ENCODE results near the gene NES. TPM values are rescaled to one million over a fixed set of nuclear protein-coding genes. Genes with fewer than 3 reads are reported as not detected.

Gene NES
- total RNA-seq, 2 donors from 2014 or later: 5.3 to 8.1 TPM

DNA sequence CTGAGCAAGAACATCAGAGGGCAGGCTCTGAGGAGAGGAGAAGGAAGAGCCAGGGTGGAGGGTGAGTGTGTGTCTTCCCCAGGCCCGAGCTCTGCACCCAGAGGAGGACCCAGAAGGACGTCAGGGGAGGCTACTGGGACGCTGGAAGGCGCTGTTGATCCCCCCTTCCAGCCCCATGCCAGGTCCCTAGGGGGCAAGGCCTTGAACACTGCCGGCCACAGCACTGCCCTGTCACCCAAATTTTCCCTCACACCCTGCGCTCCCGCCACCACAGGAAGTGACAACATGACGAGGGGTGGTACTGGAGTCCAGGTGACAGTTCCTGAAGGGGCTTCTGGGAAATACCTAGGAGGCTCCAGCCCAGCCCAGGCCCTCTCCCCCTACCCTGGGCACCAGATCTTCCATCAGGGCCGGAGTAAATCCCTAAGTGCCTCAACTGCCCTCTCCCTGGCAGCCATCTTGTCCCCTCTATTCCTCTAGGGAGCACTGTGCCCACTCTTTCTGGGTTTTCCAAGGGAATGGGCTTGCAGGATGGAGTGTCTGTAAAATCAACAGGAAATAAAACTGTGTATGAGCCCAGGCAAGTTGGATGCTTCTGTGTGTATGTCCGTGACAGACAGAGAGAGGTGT, 18.1 kb downstream of the NES start:
- peaks cover 27% of the 10 kb centered on the region for H3K4me1 ChIP-seq
- H3K9ac ChIP-seq (ENCODE audit: low read depth in 2 of 2, low read length in 2 of 2): peak overlapping the region in 1 of 2 donors; percentile 30
- DNase-seq: no peak
- no peaks in the 10 kb centered on the region for H3K9me3 ChIP-seq
- peak overlapping the region; percentile 26 for H3K27ac ChIP-seq
- TF ChIP-seq, protein P1, sequence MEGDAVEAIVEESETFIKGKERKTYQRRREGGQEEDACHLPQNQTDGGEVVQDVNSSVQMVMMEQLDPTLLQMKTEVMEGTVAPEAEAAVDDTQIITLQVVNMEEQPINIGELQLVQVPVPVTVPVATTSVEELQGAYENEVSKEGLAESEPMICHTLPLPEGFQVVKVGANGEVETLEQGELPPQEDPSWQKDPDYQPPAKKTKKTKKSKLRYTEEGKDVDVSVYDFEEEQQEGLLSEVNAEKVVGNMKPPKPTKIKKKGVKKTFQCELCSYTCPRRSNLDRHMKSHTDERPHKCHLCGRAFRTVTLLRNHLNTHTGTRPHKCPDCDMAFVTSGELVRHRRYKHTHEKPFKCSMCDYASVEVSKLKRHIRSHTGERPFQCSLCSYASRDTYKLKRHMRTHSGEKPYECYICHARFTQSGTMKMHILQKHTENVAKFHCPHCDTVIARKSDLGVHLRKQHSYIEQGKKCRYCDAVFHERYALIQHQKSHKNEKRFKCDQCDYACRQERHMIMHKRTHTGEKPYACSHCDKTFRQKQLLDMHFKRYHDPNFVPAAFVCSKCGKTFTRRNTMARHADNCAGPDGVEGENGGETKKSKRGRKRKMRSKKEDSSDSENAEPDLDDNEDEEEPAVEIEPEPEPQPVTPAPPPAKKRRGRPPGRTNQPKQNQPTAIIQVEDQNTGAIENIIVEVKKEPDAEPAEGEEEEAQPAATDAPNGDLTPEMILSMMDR (IDR thresholded peaks at IDR 0.05): no peak
- H3K27me3 ChIP-seq: no peaks in the 10 kb centered on the region
- intact Hi-C loops (cut with DNase I): loop anchor here (2.0 kb wide), 2 partner anchors 20 to 30 kb away; no protein-coding TSS in a partner anchor
- H3K36me3 ChIP-seq: no peaks in the 10 kb centered on the region
- no peak overlapping the region for H3K4me3 ChIP-seq

DNA sequence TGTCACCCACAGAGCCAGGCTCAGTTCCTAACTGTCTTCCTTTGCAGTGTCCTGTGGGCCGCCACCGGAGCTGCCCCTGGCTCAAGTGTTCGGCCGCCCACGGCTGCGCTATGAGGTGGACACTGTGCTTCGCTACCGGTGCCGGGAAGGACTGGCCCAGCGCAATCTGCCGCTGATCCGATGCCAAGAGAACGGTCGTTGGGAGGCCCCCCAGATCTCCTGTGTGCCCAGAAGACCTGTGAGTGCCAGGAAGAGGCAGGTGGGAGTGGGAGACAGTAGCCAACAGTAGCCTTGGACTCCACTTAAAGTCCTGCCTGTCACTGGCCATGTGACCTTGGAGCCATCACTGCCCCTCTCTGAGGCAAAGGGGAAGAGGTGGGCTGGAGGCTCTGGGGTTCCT, 18.7 kb downstream of the NES start:
- Histone ChIP-seq H3K4me3 (no peak overlapping the region), H3K4me1 (peaks cover 27% of the 10 kb centered on the region), H3K27me3 (no peaks in the 10 kb centered on the region), H3K9me3 (no peaks in the 10 kb centered on the region), H3K36me3 (no peaks in the 10 kb centered on the region), H3K9ac (ENCODE audit: low read depth in 2 of 2, low read length in 2 of 2) (no peak overlapping the region), H3K27ac (no peak overlapping the region)
- intact Hi-C loops (cut with DNase I): loop anchor here (2.0 kb wide), 2 partner anchors 20 to 30 kb away; no protein-coding TSS in a partner anchor
- no peak for DNase-seq
- TF ChIP-seq, protein P1 (IDR thresholded peaks at IDR 0.05): no peak

DNA sequence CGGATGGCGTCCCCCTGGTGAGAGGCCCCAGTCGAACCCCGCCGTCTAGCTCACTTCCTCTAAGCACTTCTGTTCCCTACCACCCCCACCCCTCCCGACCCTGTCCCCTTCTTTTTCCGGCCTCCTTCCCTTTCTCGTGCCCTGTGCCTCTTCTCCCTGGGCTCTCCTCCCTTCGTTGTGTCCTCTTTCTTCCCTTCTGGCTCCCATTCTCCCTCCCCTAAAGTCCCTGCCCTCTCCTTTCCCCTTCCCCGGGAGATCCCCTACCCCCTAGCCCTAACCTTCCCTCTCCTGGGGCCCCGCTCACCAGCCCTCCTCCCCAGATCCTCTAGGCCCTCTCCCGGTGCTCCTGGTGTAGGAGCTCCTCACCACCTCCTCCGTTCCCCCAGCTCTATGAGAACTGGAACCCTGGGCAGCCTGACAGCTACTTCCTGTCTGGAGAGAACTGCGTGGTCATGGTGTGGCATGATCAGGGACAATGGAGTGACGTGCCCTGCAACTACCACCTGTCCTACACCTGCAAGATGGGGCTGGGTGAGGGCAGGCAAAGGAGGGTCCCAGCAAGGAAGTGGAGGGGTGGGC, 19.4 kb downstream of the NES start:
- H3K9me3 ChIP-seq: no peaks in the 10 kb centered on the region
- intact Hi-C loops (cut with DNase I): loop anchor here (2.0 kb wide), 2 partner anchors 21 to 29 kb away; no protein-coding TSS in a partner anchor
- TF ChIP-seq, protein P1 (IDR thresholded peaks at IDR 0.05): no peak
- DNase-seq: no peak
- peaks cover 27% of the 10 kb centered on the region for H3K4me1 ChIP-seq
- no peaks in the 10 kb centered on the region for H3K36me3 ChIP-seq
- no peaks in the 10 kb centered on the region for H3K27me3 ChIP-seq
- H3K27ac ChIP-seq: no peak overlapping the region
- no peak overlapping the region for H3K4me3 ChIP-seq
- H3K9ac ChIP-seq (ENCODE audit: low read depth in 2 of 2, low read length in 2 of 2): no peak overlapping the region

- TF ChIP-seq, protein P1 (IDR thresholded peaks at IDR 0.05): peak; percentile 88
- no peaks in the 10 kb centered on the region for H3K27me3 ChIP-seq
- peak overlapping the region in 1 of 2 donors; percentile 48 for H3K9ac ChIP-seq (ENCODE audit: low read depth in 2 of 2, low read length in 2 of 2)
- H3K27ac ChIP-seq: no peak overlapping the region
- H3K4me3 ChIP-seq: no peak overlapping the region
- no peaks in the 10 kb centered on the region for H3K9me3 ChIP-seq
- DNase-seq: peak; percentile 79
- H3K36me3 ChIP-seq: no peaks in the 10 kb centered on the region
- intact Hi-C loops (cut with DNase I): no loop called here
- peaks cover 27% of the 10 kb centered on the region for H3K4me1 ChIP-seq
Measured at GRCh38 chr1:156656806-156657740, 20.1 kb downstream of the NES start.

DNA sequence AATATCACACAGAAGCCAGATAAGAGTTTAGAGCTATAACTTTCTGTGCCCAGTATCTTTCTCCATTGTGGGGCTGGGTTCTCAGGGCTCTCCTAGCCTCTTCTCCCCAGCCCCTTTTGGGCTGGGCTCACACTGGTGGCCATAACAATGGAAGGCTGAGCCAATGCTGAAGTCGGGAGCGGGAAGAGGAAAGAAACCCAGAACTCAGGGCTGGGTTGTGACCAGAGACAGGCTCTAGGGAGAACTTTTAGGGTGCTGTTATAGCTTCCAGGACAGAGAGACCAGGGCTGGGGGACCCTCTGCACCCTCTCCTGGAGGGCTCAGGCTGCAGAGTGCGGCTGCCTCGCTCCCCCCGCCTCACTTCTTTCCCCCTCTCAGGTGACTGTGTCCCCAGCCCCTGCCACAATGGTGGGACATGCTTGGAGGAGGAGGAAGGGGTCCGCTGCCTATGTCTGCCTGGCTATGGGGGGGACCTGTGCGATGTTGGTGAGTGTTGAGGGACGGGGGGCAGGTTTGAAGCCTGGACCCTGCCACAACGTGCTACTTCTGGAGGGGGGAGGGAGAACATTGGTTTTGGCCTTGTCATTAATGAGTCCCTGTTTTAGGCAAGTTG, 21.2 kb downstream of the NES start:
- H3K36me3 ChIP-seq: no peaks in the 10 kb centered on the region
- H3K4me1 ChIP-seq: peaks cover 23% of the 10 kb centered on the region
- H3K4me3 ChIP-seq: no peak overlapping the region
- no peak overlapping the region for H3K27ac ChIP-seq
- H3K9me3 ChIP-seq: no peaks in the 10 kb centered on the region
- no peaks in the 10 kb centered on the region for H3K27me3 ChIP-seq
- no peak overlapping the region for H3K9ac ChIP-seq (ENCODE audit: low read depth in 2 of 2, low read length in 2 of 2)
- TF ChIP-seq, protein P1 (IDR thresholded peaks at IDR 0.05): no peak
- intact Hi-C loops (cut with DNase I): no loop called here
- DNase-seq: no peak
